GM11168 (cell line): ENCODE results near the gene SETSIP.
"Not testable (repeated sequence)": the region's sequence is repeated elsewhere in the genome, so short reads cannot be mapped to it uniquely, and the experiment has no call there.

Source experiments
- in situ Hi-C: fragments of 300-500 bp; cut with MboI; formaldehyde crosslinking; loops from one replicate; pipeline ENCODE4 v1.12.0; 2022; ENCODE audit warnings: low sequenced_read_pairs; ENCODE audit not compliant: unreplicated experiment

Gene SETSIP

GRCh38 chr1:92065042-92065441, 10.2 kb downstream of the SETSIP start:
- in situ Hi-C loops, result no loop called here

DNA sequence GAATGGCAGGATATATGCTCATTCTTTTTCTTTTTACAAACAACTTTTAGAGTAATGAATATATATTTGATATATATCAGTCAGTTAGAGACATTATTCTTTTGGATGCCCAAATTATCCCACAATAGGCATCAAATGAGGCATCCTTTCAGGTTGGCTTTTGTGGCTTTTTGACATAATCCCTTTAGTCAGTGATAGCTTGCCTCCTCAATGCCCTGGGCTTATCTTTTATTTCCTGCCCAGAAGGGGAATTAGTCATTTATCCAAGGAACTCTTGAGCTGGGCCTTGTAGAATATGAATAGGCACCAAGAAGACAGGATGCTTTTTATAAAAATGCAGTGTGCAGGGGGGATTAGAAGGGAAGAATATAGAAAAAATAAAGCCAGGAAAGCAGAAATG, 23.3 kb downstream of the SETSIP start:
- in situ Hi-C loops, result no loop called here

- in situ Hi-C loops, result no loop called here
Observed at GRCh38 chr1:92045766-92046495, 29.3 kb downstream of the SETSIP start.

GRCh38 chr1:92043621-92044020, 31.6 kb downstream of the SETSIP start:
- in situ Hi-C loops, result no loop called here

DNA sequence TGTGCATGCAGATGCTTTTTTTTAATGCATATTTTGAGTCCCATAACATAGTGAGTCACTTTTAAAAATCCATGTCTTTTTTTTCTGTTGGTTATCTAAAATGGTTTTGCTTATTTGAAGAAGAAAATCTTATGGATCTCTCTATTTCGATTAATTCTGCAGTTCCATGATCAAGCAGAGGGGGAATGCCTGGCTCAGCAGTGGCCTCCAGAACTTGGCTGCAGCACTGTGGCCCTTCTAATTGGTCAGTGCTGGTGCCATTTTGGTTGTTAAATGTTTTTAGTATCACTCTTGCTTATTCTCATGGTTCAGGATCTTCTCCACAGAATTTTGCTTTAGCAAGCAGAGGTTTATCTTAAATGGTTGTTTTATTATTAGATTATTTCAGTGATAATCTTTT, 34.2 kb downstream of the SETSIP start:
- in situ Hi-C loops, result no loop called here

DNA sequence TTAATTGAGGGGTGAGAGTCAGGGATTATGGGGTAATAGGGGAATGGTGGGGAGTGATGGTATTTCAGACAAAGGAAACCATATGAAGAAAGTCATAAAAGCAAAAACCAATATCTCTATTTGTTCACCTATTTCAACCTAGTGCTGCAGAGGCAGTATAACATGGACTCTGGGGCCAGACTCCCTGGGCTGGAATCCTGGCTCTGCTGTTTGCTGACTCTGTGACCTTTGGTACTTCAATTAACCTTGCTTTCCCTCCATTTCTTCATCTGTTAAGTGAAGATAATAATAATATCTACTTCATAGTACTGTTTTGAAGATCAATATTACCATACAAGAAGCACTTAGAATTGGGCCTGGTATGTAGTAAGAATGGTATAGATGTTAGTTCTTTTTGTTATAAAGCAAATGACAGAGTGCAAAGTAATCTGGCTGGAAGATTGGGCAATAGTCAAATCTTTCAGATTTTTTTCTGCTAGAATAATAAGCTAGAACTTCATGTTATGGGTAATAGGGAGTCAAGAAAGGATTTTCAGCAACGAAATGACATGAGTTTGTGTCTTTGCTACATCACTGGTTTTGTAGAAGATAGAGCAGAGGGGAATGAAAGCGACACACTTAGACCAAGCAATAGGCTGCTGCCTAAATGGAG, 36.4 kb downstream of the SETSIP start:
- in situ Hi-C loops, result no loop called here

GRCh38 chr1:92037400-92037799, 37.8 kb downstream of the SETSIP start:
- in situ Hi-C loops, result no loop called here

- in situ Hi-C loops, result no loop called here
Observed at GRCh38 chr1:92031281-92032110, 43.7 kb downstream of the SETSIP start.

DNA sequence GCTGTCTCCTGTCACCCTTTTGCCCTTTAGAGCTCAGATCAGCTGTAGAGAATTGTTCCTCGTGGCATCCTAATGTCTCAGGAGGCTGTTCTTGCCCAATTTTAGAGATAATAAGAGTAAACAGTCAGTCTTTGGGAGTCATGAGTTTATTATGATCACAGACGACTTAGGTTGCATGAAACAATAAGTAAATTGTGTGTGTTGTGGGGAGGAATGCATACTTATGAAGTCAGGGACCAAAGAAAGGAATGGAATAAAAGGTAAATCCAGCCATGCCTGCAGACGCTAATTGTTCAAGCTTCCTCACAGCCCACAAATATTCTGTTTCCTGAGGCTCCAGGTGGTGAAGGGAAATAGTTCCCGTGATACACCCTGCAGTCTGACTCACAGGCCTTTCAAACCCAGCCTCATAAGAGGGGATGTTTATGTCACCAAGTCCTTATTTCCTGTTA, 44.5 kb downstream of the SETSIP start:
- in situ Hi-C loops, result no loop called here

GRCh38 chr1:92029241-92029922, 45.8 kb downstream of the SETSIP start:
- in situ Hi-C loops, result no loop called here

DNA sequence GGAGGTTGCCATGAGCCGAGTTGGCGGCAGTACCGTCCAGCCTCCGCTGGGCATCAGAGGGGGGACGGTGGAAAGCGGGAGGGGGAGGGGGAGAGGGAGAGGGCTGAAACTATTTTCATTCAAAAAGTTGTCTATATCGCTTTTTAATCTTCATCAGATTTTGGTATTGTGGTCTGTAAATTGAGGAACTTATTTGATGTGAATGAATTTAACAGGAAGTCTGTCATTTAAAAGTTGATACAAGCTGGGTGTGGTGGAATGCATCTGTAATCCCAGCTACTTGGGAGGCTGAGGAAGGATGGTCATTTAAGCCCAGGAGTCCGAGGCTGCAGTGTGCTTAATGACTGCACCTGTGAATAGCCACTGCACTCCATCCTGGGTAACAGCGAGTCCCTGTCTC, 48.4 kb downstream of the SETSIP start:
- in situ Hi-C loops, result no loop called here

DNA sequence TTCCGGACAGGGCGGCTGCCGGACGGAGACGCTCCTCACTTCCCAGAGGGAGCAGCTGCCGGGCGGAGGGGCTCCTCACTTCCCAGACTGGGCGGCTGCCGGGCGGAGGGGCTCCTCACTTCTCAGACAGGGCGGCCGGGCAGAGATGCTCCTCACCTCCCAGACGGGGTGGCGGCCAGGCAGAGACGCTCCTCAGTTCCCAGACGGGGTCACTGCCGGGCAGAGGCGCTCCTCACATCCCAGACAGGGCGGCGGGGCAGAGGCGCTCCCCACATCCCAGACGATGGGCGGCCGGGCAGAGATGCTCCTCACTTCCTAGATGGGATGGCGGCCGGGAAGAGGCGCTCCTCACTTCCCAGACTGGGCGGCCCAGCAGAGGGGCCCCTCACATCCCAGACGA, 49.2 kb downstream of the SETSIP start:
- in situ Hi-C loops, result not testable (repeated sequence)
